ENCODE results near the gene PPP1R3A.

Gene PPP1R3A

DNA sequence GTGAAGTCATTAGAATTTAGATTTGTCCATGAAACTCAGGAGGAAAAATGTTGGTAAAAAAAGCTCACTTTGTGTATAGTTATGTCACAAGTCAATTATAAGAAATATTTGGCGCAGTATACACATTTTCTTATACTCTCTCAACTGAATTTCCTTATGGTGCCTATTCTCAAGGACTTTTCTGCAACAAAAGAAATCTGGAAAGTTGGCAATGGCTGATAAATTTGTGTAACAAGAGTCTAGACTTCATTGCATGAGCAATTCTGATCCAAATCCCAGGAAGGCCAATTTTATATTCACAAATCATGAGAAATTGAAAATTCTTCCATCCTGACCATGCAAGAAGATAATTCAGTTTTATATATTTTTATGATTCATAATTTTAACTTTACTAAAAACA lies 35.7 kb downstream of the PPP1R3A start:
- no peak for DNase-seq (ENCODE audit: low spot score)

DNA sequence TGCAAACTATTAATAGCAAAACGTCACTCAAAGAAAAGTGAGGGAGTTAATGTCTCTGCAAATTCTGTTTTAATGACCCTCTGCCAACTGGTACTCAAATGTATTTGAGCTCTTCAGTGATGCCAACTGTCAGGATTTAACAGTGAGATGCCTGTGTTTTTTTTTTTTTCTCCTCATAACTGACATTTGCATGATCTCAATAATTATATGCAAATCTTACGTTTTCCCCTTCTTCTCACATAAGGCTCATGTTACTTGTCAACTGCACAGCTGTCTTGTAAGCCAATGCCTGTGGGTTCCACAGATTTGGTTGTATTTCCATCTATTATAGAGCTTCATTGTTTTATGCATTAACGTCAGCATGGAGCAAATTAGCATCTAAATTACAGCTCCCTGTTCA lies 38.2 kb downstream of the PPP1R3A start:
- no peak for DNase-seq (ENCODE audit: low spot score)

DNA sequence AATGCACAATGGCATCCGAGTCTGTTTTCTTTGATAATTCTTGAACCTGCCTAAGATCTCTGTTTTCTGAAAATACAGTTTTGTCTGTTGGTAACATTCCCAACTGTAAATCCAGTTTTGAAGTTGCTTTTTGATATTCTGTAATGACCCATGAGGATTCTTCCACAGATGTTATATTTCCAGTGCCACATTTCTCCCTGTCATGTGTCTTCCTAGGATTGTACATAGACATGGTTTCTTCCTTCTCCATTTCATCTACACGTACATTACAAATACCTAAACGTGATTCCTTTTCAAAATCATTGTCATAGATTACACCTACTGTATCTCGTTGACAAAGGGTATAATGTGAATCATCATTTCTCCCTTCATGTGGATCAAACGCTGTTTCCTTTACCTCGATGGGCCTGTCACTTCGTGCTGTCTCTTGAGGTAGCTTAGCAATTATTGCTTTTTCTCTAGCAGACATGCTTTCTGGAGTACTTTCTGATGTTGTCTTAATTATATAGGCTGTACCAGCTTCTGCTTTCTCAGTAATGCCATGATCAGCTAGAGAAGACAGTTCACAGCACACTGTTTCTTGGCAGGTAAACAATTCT lies 40.3 kb downstream of the PPP1R3A start:
- DNase-seq (ENCODE audit: low spot score), result no peak

DNA sequence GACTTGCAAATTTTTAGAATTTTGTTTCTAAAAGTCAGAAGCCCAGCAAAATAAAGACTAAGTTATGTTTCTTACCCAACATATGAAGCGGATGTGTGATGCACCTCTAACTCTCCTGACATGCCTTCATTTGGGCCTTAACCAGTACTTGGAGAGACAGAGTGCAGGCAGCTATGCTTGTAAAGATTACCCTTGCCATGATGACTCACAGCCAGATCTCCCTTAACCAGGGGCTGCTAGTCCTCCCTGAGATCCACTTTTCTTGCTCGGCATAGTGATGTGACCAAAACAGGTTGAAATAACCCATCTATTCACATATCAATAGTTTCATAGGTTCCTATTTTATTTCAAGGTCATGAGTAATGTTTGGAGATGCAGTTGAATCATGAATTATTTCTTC lies 43.6 kb downstream of the PPP1R3A start:
- DNase-seq (ENCODE audit: low spot score), result no peak

DNA sequence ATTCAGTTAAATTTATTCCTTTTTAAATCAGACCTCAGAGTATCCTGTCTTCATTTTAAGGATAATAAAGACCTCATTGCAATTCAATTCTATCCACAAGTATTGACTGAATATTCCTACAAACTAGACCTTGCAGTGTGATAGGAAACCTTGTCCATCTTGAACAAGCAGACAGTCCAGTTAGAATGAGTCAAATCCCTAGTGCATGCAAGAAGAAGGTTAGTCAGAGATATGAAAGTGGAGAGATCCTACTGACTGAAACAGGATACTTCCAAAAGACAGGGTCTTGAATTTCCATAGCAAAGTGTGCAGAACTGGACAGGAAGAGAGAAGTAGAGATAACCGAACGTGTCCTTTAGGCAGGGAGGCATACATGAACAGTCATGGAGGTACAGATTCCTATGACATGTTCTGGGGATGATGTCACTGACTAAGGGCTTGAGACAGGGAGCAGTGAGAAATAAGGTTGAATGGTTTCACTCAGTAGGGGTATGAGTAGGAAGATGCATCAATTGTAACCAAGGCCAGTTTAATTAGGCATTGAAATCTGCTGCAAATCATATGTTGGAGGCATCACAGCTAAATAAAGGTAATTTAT lies 45.2 kb downstream of the PPP1R3A start:
- no peak for DNase-seq (ENCODE audit: low spot score)

DNA sequence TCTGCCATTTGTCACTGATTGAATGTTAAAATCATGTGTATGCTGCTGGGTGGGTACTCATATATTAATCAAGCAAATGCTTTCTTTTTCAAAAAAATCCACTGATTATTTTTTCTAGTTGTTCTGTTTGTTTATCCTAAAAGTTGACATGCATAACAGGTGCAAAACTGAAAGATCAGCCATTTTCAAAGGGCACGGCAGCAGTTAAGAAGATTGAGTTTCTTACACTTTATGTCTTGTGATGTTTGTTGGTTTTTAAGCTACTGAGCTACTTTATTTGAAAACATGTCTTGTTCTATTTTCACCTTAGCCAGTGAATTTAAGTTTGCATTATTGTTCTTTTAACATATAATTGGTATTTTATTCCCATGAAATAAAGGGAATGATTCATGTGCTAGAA lies 45.8 kb downstream of the PPP1R3A start:
- DNase-seq (ENCODE audit: low spot score), result no peak

DNA sequence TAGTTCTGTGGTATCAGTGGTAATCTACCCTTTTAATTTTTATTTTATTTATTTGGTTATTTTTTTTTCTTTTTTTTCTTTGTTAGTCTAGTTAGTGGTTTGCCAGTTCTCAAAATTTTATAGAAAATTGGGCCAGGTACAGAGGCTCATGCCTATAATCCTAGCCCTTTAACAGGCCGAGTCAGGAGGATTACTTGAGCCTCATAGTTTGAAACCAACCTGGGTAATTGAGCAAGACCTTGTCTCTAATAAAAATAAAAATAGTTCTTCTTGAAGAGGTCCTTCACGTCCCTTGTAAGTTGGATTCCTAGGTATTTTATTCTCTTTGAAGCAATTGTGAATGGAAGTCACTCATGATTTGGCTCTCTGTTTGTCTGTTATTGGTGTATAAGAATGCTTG lies 51.5 kb downstream of the PPP1R3A start:
- no peak for DNase-seq (ENCODE audit: low spot score)

DNA sequence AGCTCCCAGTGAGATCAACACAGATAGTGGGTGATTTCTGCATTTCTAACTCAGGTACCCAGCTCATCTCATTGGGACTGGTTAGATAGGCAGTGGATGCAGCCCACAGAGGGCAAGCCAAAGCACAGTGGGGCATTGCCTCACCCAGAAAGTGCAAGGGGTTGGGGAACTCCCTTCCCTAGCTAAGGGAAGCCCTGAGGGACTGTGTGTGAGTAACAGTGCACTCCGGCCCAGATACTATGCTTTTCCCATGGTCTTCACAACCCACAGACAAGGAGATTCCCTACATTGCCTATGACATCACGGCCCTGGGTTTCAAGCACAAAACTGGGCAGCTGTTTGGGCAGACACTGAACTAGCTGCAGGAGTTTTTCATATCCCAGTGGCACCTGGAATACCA lies 62.8 kb downstream of the PPP1R3A start:
- DNase-seq (ENCODE audit: low spot score), result no peak

DNA sequence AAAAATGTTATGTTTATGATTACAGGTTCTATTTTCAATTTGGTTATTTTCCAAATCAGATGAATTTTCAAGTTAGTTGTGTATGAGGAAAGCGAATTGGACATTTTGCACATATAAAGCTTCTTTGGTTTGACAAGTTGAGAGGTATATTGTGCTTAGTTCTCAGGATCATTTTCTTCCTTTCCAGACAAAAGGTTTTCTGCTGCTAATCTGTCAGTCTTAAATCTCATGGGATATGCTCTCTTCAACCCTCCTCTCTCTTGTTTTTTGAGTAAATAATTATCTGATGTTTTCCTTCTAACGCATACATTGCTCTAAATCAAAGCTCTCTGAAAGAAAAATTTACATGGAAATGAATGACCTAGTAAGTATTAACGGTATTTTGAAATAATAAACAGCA lies 77.9 kb downstream of the PPP1R3A start:
- DNase-seq (ENCODE audit: low spot score), result no peak

DNA sequence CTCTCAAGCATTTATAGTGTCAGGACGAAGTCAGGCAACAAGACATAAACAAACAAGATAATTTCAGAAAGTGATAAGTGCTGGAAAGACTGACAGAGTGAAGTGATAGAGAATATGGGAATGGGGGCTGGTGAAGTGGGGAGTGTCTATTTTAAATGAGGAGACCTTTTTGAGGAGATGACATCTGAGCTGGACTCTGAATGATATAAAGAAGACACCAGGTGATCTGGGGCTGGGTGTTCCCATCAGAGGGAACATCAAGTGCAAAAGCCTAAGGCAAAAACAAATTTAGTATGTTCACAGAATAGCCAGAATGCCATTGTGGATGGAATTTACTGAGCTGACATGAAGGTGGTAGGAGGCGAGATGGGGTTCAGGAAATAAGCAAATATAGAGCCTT lies 83.4 kb downstream of the PPP1R3A start:
- DNase-seq (ENCODE audit: low spot score), result no peak

DNA sequence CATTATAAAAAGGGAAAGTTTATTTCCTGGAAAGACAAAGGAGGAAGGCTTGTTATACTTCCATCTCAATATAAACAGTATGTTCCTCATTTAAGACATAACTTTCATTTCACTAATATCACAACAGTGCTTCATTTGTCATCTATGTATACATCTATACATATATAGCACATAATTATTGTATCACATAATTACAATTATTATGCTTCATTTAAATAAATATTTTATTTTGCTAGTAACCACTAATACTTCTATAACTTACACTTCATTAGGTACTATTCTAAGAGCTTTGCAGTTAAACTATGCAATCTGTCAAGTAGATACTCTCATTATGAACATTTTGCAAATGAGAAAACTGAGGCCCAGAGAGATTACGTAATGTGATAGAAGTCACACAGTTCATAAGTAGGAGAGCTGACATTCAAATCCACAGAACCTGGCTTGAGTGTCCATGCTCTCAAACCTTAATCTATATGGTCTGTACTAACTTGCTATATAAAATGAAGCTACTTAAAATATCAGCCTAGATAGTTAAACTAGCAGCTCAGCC lies 86.5 kb downstream of the PPP1R3A start:
- DNase-seq (ENCODE audit: low spot score), result no peak

DNA sequence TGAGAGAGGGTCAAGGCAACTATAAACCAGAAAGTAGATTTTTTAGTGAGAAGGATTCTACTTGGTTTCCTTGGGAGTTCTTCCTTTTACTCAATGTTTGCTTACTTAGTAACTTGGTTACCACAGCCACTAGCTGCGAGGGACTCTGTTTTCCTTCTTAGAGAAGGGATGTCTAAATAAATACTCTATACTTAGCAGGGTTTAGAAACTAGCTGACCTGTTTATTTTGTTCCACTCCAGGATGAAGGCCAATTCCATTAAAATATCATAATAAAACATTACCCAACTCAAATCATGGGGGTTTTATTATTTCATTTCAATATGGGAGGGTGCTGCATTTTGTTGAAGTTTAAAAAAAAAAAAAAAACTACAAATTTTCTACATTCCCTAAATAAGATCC lies 87.3 kb downstream of the PPP1R3A start:
- no peak for DNase-seq (ENCODE audit: low spot score)

DNA sequence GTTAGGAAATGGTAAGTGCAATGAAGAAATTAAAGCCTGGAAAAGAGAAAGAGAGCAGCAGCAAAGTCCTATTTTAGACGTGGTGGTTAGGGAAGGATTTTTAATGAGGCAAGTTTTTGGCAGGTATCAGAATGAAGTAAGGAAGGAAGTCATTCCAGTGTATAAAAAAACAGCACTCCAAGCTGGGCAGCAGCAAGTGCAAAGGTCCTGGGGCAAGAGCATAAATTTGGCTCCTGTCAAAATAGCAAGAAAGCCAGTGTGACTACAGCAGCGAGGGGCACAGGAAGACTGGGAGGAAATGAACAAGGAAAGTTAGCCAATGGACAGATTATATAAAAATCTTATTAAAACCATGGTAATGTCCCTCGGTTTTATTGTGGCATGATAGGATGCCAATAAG lies 90.2 kb downstream of the PPP1R3A start:
- DNase-seq (ENCODE audit: low spot score), result no peak
